PC-3 (cell line): Measurements from ENCODE around the gene RAB31. TPM values are rescaled to one million over a fixed set of nuclear protein-coding genes. Genes with fewer than 3 reads are reported as not detected.

ENCODE experiments used
- ATAC-seq: fragments of 200-7000 bp; cut with Tn5 transposase; 2 replicates; pipeline ENCODE4 v1.9.1; 2020; ENCODE audit warnings: mild to moderate bottlenecking, moderate library complexity
- BruUV-seq: library from RNA; stranded (reverse); fragments of 400-500 nt; replicated peaks from 2 replicates; lab custom pipeline; 2021; lab: Mats Ljungman, UMichigan
- CTCF ChIA-PET: fragments of 300-600 bp; sonication (Branson Sonifier 250); formaldehyde crosslinking; loops from one replicate; lab custom pipeline; 2022; ENCODE audit warnings: antibody characterized with exemption; lab: Charles Lee
- POLR2A ChIA-PET: fragments of 300-600 bp; sonication (Branson Sonifier 250); formaldehyde crosslinking; loops from one replicate; lab custom pipeline; 2022; ENCODE audit warnings: antibody characterized with exemption; ENCODE audit not compliant: unreplicated experiment; lab: Charles Lee
- DNase-seq: peaks from one replicate; pipeline ENCODE4 v3.0.0-alpha.2; 2015
- H2AFZ ChIP-seq: fragments of 300-600 bp; sonication (generic); 2 replicates; pipeline ENCODE4 v1.6.0; 2016; ENCODE audit warnings: antibody characterized with exemption, low read length
- H3F3A ChIP-seq: fragments of 300-600 bp; sonication (generic); one replicate; pipeline ENCODE4 v1.6.0; 2017; ENCODE audit warnings: antibody characterized with exemption, low read length, control low read depth, mild to moderate bottlenecking; ENCODE audit not compliant: unreplicated experiment
- H3K27ac ChIP-seq: fragments of 300-600 bp; sonication (generic); 2 replicates; pipeline ENCODE4 v1.5.1; 2016; ENCODE audit warnings: mild to moderate bottlenecking, low read length
- H3K27me3 ChIP-seq: fragments of 300-600 bp; sonication (generic); 2 replicates; pipeline ENCODE4 v1.6.1; 2016; ENCODE audit warnings: low read length, mixed read lengths
- H3K36me3 ChIP-seq: fragments of 300-600 bp; sonication (generic); 2 replicates; pipeline ENCODE4 v1.6.1; 2016; ENCODE audit warnings: low read depth, mixed run types, low read length, mixed read lengths
- H3K4me1 ChIP-seq: fragments of 300-600 bp; sonication (generic); 2 replicates; pipeline ENCODE4 v1.5.1; 2016; ENCODE audit warnings: low read length; ENCODE audit not compliant: insufficient read depth
- H3K4me2 ChIP-seq: fragments of 300-600 bp; sonication (generic); 2 replicates; pipeline ENCODE4 v1.6.0; 2016; ENCODE audit warnings: low read length
- H3K4me3 ChIP-seq: fragments of 300-600 bp; sonication (generic); 2 replicates; pipeline ENCODE4 v1.5.1; 2016; ENCODE audit warnings: mild to moderate bottlenecking, low read length, mixed read lengths
- H3K79me2 ChIP-seq: fragments of 300-600 bp; sonication (generic); 2 replicates; pipeline ENCODE4 v1.6.1; 2017; ENCODE audit warnings: low read length, mixed read lengths
- H3K9ac ChIP-seq: fragments of 300-600 bp; sonication (generic); 2 replicates; pipeline ENCODE4 v1.6.0; 2016; ENCODE audit warnings: mild to moderate bottlenecking, low read length
- H3K9me2 ChIP-seq: fragments of 300-600 bp; sonication (generic); replicated peaks from 2 replicates; pipeline ENCODE4 v1.6.1; 2016; ENCODE audit warnings: mixed run types, low read length, mixed read lengths
- H3K9me3 ChIP-seq: fragments of 300-600 bp; sonication (generic); 2 replicates; pipeline ENCODE4 v1.6.1; 2016; ENCODE audit warnings: low read length, mixed read lengths
- H4K20me1 ChIP-seq: fragments of 300-600 bp; sonication (generic); 2 replicates; pipeline ENCODE4 v1.6.1; 2016; ENCODE audit warnings: low read length, mixed read lengths
- EZH2 ChIP-seq: fragments of 300-600 bp; sonication (generic); IDR thresholded peaks from one replicate; pipeline ENCODE4 v1.6.1; 2017; ENCODE audit warnings: antibody characterized with exemption, mild to moderate bottlenecking, low read length; ENCODE audit not compliant: unreplicated experiment
- EZH2phosphoT487 ChIP-seq: fragments of 300-600 bp; sonication (generic); IDR thresholded peaks from 2 replicates; pipeline ENCODE4 v1.6.1; 2018; ENCODE audit warnings: mild to moderate bottlenecking, antibody characterized with exemption, low read length, borderline replicate concordance
- intact Hi-C: fragments of 100-400 bp; cut with micrococcal nuclease; formaldehyde crosslinking; loops from 2 replicates; pipeline ENCODE4 v1.9.0; 2023
- total RNA-seq: library from RNA; depleted of rRNA; stranded (reverse); fragments of >200 nt; gene quantifications from 2 replicates; pipeline ENCODE4 v1.2.3, GENCODE V29; 2014
- TF ChIP-seq, protein P1 (sequence below): fragments of 300-600 bp; sonication (generic); conservative IDR thresholded peaks from 2 replicates; pipeline ENCODE4 v1.5.1; 2017; ENCODE audit warnings: antibody characterized with exemption, low read depth, mild to moderate bottlenecking, low read length

Gene RAB31
- total RNA-seq, 1 experiment from 2014 or later, result 3.8 TPM

DNA sequence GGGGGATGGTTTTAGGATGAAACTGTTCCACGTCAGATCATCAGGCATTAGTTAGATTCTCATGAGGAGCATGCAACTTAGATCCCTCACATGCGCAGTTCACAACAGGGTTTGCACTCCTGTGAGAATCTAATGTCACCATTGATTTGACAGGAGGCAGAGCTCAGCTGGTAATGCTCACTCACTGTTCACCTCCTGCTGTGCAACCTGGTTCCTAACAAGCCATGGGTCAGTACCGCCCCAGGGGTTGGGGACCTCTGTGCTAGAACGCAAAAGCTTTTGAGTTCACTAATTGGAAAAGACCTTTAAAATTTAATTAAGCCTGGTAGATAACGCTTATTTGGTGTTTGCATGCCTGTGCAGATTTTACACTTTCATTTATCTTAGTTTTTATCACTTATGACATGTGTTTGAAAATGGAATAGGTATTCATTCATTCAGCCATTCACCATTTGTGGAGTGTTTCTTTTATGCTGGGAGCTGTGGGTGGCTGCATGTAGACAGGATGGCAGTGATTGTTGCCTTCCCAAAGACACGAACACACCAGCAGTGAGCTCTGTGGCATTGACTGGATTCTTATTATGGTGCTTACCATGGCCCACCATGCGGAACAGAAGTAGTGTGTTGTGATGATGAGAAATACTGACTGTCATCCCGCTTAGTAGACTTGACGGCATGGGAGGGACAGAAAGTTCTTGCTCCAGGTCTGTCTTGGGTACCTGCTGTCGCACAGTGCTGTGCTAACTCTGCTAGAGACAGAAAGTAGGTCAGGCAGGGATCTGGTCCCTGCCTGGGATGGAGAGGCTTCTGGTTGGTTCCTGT, 6.4 kb downstream of the RAB31 start:
- Histone ChIP-seq H3K9me3 (no peaks in the 10 kb centered on the region), H3K79me2 (no peaks in the 10 kb centered on the region), H2AFZ (no peak overlapping the region), H3K4me1 (peaks cover 5% of the 10 kb centered on the region; the same call in 1 of the 2 replicates), H3K27ac (no peak overlapping the region), H3K4me3 (no peak overlapping the region), H3K9me2 (no peaks in the 10 kb centered on the region), H3F3A (no peaks in the 10 kb centered on the region), H3K9ac (no peak overlapping the region), H3K4me2 (no peak overlapping the region), H3K36me3 (no peaks in the 10 kb centered on the region), H4K20me1 (no peaks in the 10 kb centered on the region), H3K27me3 (no peaks in the 10 kb centered on the region)
- ChIA-PET CTCF (no interaction called here), POLR2A (interaction anchor here (0.7 kb wide), 1 partner anchor 156 kb away, joined by 5 read pairs; no protein-coding TSS in a partner anchor)
- ATAC-seq, result no peak
- TF ChIP-seq EZH2 (no peak), EZH2phosphoT487 (no peak)
- TF ChIP-seq, protein P1, sequence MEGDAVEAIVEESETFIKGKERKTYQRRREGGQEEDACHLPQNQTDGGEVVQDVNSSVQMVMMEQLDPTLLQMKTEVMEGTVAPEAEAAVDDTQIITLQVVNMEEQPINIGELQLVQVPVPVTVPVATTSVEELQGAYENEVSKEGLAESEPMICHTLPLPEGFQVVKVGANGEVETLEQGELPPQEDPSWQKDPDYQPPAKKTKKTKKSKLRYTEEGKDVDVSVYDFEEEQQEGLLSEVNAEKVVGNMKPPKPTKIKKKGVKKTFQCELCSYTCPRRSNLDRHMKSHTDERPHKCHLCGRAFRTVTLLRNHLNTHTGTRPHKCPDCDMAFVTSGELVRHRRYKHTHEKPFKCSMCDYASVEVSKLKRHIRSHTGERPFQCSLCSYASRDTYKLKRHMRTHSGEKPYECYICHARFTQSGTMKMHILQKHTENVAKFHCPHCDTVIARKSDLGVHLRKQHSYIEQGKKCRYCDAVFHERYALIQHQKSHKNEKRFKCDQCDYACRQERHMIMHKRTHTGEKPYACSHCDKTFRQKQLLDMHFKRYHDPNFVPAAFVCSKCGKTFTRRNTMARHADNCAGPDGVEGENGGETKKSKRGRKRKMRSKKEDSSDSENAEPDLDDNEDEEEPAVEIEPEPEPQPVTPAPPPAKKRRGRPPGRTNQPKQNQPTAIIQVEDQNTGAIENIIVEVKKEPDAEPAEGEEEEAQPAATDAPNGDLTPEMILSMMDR, result no peak
- BruUV-seq, result no TSS peak
- intact Hi-C loops, result no loop called here
- no peak for DNase-seq

DNA sequence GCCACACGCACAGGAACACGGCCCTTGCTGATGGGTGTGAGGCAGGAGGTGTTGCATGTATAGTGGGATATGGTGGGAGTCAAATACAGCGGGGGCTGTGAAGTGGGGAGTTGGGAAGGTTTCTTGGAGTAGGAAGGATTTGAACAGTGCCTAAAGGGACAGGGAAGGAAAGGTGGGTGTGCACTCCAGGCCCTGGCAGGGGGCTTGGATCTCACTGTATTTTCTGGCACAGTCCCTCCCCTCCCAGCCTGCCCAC, 6.9 kb downstream of the RAB31 start:
- H3K4me2 ChIP-seq, result no peak overlapping the region
- H2AFZ ChIP-seq, result no peak overlapping the region
- POLR2A ChIA-PET, result interaction anchor here (0.7 kb wide), 1 partner anchor 155 kb away, joined by 5 read pairs; no protein-coding TSS in a partner anchor
- H3K4me3 ChIP-seq, result no peak overlapping the region
- H3K4me1 ChIP-seq, result peaks cover 7% of the 10 kb centered on the region
- CTCF ChIA-PET, result no interaction called here
- intact Hi-C loops, result no loop called here
- H3K36me3 ChIP-seq, result no peaks in the 10 kb centered on the region
- H3K9ac ChIP-seq, result no peak overlapping the region
- no peaks in the 10 kb centered on the region for H3K27me3 ChIP-seq
- H3F3A ChIP-seq, result peaks cover under 1% of the 10 kb centered on the region
- H4K20me1 ChIP-seq, result no peaks in the 10 kb centered on the region
- no TSS peak for BruUV-seq
- H3K9me3 ChIP-seq, result no peaks in the 10 kb centered on the region
- TF ChIP-seq, protein P1, result no peak
- TF ChIP-seq EZH2phosphoT487, result no peak
- TF ChIP-seq EZH2, result no peak
- H3K9me2 ChIP-seq, result no peaks in the 10 kb centered on the region
- DNase-seq, result no peak
- no peak overlapping the region for H3K27ac ChIP-seq
- H3K79me2 ChIP-seq, result no peaks in the 10 kb centered on the region
- no peak for ATAC-seq
